GM12878 (cell line): ENCODE data around the gene STK17A. TPM values are rescaled to one million over a fixed set of nuclear protein-coding genes. Genes with fewer than 3 reads are reported as not detected.
A peak's percentile ranks its signal among the peaks of the same experiment; 100 is the strongest.

Source experiments
- ATAC-seq: fragments of 200-7000 bp; cut with Tn5 transposase; 3 replicates; pipeline ENCODE4 v1.9.1; 2020; ENCODE audit warnings: mild to moderate bottlenecking, moderate library complexity
- BruUV-seq: library from RNA; stranded (reverse); fragments of 400-500 nt; replicated peaks from 2 replicates; lab custom pipeline; 2021; lab: Mats Ljungman, UMichigan
- CTCF ChIA-PET: fragments of 300-600 bp; sonication (Branson Sonifier 250); formaldehyde crosslinking; extraction: SDS; loops from one replicate; lab custom pipeline; 2021; ENCODE audit warnings: inconsistent platforms; lab: Yijun Ruan, JAX
- POLR2A ChIA-PET: fragments of 350-600 bp; formaldehyde crosslinking; extraction: SDS; loops from one replicate; lab custom pipeline; 2021; ENCODE audit warnings: inconsistent platforms; lab: Charles Lee
- RAD21 ChIA-PET: fragments of 300-600 bp; sonication (Branson Sonifier 250); formaldehyde crosslinking; loops from one replicate; lab custom pipeline; 2023; ENCODE audit warnings: antibody characterized with exemption; ENCODE audit not compliant: unreplicated experiment; lab: Charles Lee
- SMC1A ChIA-PET: fragments of 300-600 bp; sonication (Branson Sonifier 250); formaldehyde crosslinking; loops from one replicate; lab custom pipeline; 2023; ENCODE audit not compliant: unreplicated experiment, uncharacterized antibody; lab: Charles Lee
- DNase-seq: peaks from one replicate; pipeline ENCODE4 v3.0.0-alpha.2; 2011; ENCODE audit warnings: low read depth, low spot score
- FAIRE-seq: peaks from 3 replicates; lab custom pipeline; 2011; peaks lifted over from hg19 to GRCh38; lab: Jason Lieb, UNC
- H2AFZ ChIP-seq: 2 replicates; pipeline ENCODE4 v1.6.0; 2011; ENCODE audit warnings: low read depth, low read length, control low read depth; ENCODE audit not compliant: control insufficient read depth
- H3K27ac ChIP-seq: 2 replicates; pipeline ENCODE4 v1.5.1; 2011; ENCODE audit warnings: control low read depth; ENCODE audit not compliant: control insufficient read depth, insufficient read depth
- H3K27me3 ChIP-seq, 2 experiments: replicated peaks in 1 of 2; 2 replicates each; pipeline versions ENCODE4 v1.6.0 to v1.6.1; 2011; ENCODE audit warnings: low read length in 1 of 2; ENCODE audit not compliant: control insufficient read depth in 2 of 2, insufficient read depth in 2 of 2
- H3K36me3 ChIP-seq, 2 experiments: 2 replicates each; pipeline ENCODE4 v1.5.1; 2011; ENCODE audit warnings: low read length in 1 of 2; ENCODE audit not compliant: control insufficient read depth in 2 of 2, insufficient read depth in 2 of 2
- H3K4me1 ChIP-seq: 2 replicates; pipeline ENCODE4 v1.6.1; 2011; ENCODE audit warnings: mild to moderate bottlenecking, low read length, moderate library complexity, mixed read lengths; ENCODE audit not compliant: control insufficient read depth, insufficient read depth
- H3K4me2 ChIP-seq: 2 replicates; pipeline ENCODE4 v1.6.0; 2011; ENCODE audit warnings: control low read depth; ENCODE audit not compliant: control insufficient read depth, insufficient read depth
- H3K4me3 ChIP-seq: fragments of 200-600 bp; sonication (generic); 2 replicates; pipeline ENCODE4 v1.5.1; 2016
- H3K79me2 ChIP-seq: 2 replicates; pipeline ENCODE4 v1.6.0; 2011; ENCODE audit warnings: low read length; ENCODE audit not compliant: control insufficient read depth, insufficient read depth
- H3K9ac ChIP-seq: 2 replicates; pipeline ENCODE4 v1.8.0; 2011; ENCODE audit warnings: low read length, control low read depth, mixed read lengths; ENCODE audit not compliant: control insufficient read depth, insufficient read depth
- H3K9me3 ChIP-seq: replicated peaks from 3 replicates; pipeline ENCODE4 v1.5.1; 2011; ENCODE audit warnings: mild to moderate bottlenecking, low read length; ENCODE audit not compliant: control insufficient read depth, insufficient read depth
- H4K20me1 ChIP-seq: 2 replicates; pipeline ENCODE4 v1.6.0; 2011; ENCODE audit not compliant: control insufficient read depth, insufficient read depth
- CEBPZ ChIP-seq: fragments of 150-350 bp; IDR thresholded peaks from 2 replicates; pipeline ENCODE4 v1.6.1; 2016; ENCODE audit warnings: low read depth, low read length
- LARP7 ChIP-seq: fragments of 450-650 bp; IDR thresholded peaks from 2 replicates; pipeline ENCODE4 v1.6.1; 2017; ENCODE audit warnings: mild to moderate bottlenecking
- NFYB ChIP-seq: IDR thresholded peaks from 2 replicates; pipeline ENCODE4 v1.6.1; 2011; ENCODE audit warnings: low read depth, mild to moderate bottlenecking, low read length, improper control_type of control experiment, moderate library complexity; ENCODE audit not compliant: insufficient read depth
- NKRF ChIP-seq: fragments of 450-650 bp; conservative IDR thresholded peaks from 2 replicates; pipeline ENCODE4 v1.6.1; 2017; ENCODE audit warnings: mild to moderate bottlenecking, moderate library complexity
- NR2C1 ChIP-seq: fragments of 450-650 bp; IDR thresholded peaks from 2 replicates; pipeline ENCODE4 v1.6.1; 2017; ENCODE audit warnings: antibody characterized with exemption, mild to moderate bottlenecking, moderate library complexity
- POLR2A ChIP-seq: IDR thresholded peaks from 2 replicates; pipeline ENCODE4 v1.6.1; 2011; ENCODE audit warnings: low read depth, mild to moderate bottlenecking, low read length
- RAD21 ChIP-seq: IDR thresholded peaks from 2 replicates; pipeline ENCODE4 v1.6.1; 2011; ENCODE audit warnings: mild to moderate bottlenecking, low read depth, low read length, moderate library complexity; ENCODE audit not compliant: insufficient read depth
- SMAD1 ChIP-seq: fragments of 450-650 bp; IDR thresholded peaks from 2 replicates; pipeline ENCODE4 v1.6.1; 2018; ENCODE audit warnings: mild to moderate bottlenecking, low read depth; ENCODE audit not compliant: partially characterized antibody
- TAF1 ChIP-seq: IDR thresholded peaks from 2 replicates; pipeline ENCODE4 v1.6.1; 2011; ENCODE audit warnings: mild to moderate bottlenecking, low read depth, low read length, borderline replicate concordance
- WGBS: methylation state at CpG from one replicate; pipeline ENCODE4 v1.1.6; 2016; ENCODE audit warnings: low lambda C conversion rate; ENCODE audit not compliant: insufficient replicate concordance, insufficient coverage; ENCODE audit errors: missing lambda C conversion rate; 5-methylcytosine and 5-hydroxymethylcytosine counted together
- in situ Hi-C: fragments of 300-500 bp; cut with MboI; formaldehyde crosslinking; loops from 9 replicates; pipeline ENCODE4 v1.14.3; 2018; ENCODE audit warnings: mixed read lengths
- intact Hi-C: fragments of 100-400 bp; cut with micrococcal nuclease; formaldehyde crosslinking; loops from one replicate; pipeline ENCODE4 v1.14.2; 2022; ENCODE audit not compliant: unreplicated experiment
- polyA plus RNA-seq, 11 experiments: library from polyadenylated mRNA; depleted of rRNA in 4 of 11; unstranded in 6 of 11; stranded (reverse) in 5 of 11; fragments of >200 nt; fragmentation: Nextera tagmentation in 4 of 11; fragmentation: Illumina TruSeq in 1 of 11; extraction: Ambion mirVana in 4 of 11; extraction: Trizol in 1 of 11; gene quantifications; 1 replicate in 1 of 11; 2 replicates in 10 of 11; pipeline versions ENCODE4 v1.2.1 to v1.2.3, GENCODE V29; 2011 to 2016; ENCODE audit warnings: inconsistent platforms in 2 of 11, missing spikeins in 2 of 11, low read depth in 1 of 11
- total RNA-seq, 4 experiments: library from RNA; depleted of rRNA in 3 of 4; stranded (reverse); fragments of >200 nt in 3 of 4; fragmentation: Illumina TruSeq in 1 of 4; extraction: Trizol in 1 of 4; gene quantifications; 2 replicates each; pipeline versions ENCODE4 v1.2.1 to v1.2.3, GENCODE V29; 2013 to 2021

Gene STK17A
- total and polyA plus RNA-seq, 10 of the 15 experiments (the other 5 are each of a cell fraction or from before 2014, with no cell fraction given): 18.5 to 91.6 (median 70.8) TPM

DNA sequence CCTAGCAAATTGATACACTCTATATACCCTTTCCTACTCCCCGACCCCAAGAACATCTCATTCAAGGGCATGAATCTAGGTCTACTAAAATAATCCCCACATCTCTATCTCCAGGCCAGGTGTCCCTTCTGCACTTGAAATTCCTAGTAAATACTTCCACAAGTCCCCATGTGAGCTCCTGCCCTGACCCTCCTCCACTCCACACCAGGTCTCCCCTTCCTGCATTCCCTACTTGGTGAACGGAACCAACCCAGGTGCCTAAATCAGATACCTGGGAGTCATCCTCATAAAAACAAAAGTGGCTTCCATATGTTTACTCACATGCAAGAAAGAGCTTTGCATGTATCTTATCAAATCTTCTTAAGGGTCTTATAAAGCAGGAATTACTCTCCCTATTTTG is 77.2 kb downstream of the STK17A start:
- 98% methylated on average over 2 of the region's 2 CpGs for WGBS
- RAD21 ChIA-PET: no interaction called here
- POLR2A ChIA-PET: no interaction called here
- H3K4me3 ChIP-seq: no peak overlapping the region
- no peaks in the 10 kb centered on the region for H3K27me3 ChIP-seq
- ATAC-seq (no peak), DNase-seq (no peak), FAIRE-seq (no peak)
- H3K27ac ChIP-seq: peak overlapping the region; percentile 28; the same call in 1 of the 2 replicates
- intact Hi-C loops (no loop called here), in situ Hi-C loops (no loop called here)
- H3K9ac ChIP-seq: no peak overlapping the region
- H3K4me2 ChIP-seq: no peak overlapping the region
- H4K20me1 ChIP-seq: no peaks in the 10 kb centered on the region
- H3K79me2 ChIP-seq: peaks cover 36% of the 10 kb centered on the region
- peaks cover 6% of the 10 kb centered on the region in 2 experiments for H3K36me3 ChIP-seq
- CTCF ChIA-PET: interaction anchor here (1.0 to 1.4 kb wide), 4 partner anchors 10 to 78 kb away, joined by 3 to 4 read pairs (median 4); partner anchors contain the start of gene STK17A
- peaks cover 17% of the 10 kb centered on the region for H3K4me1 ChIP-seq
- no peak overlapping the region for H2AFZ ChIP-seq
- TF ChIP-seq SMAD1: no peak
- no peak for TF ChIP-seq CEBPZ
- no peak for TF ChIP-seq NR2C1
- TF ChIP-seq LARP7: no peak
- TF ChIP-seq NFYB: no peak
- TF ChIP-seq RAD21: no peak
- no peak for TF ChIP-seq POLR2A
- TF ChIP-seq TAF1: no peak
- TF ChIP-seq NKRF: no peak
- no TSS peak for BruUV-seq
- SMC1A ChIA-PET: interaction anchor here (1.1 to 1.7 kb wide), 7 partner anchors 9 to 78 kb away, joined by 4 to 11 read pairs (median 4); partner anchors contain the start of gene STK17A
- no peaks in the 10 kb centered on the region; the same call in 1 of the 3 replicates for H3K9me3 ChIP-seq
